ENCODE data around the gene KIF2A. TPM values are rescaled to one million over a fixed set of nuclear protein-coding genes. Genes with fewer than 3 reads are reported as not detected.

Gene KIF2A
- total and polyA plus RNA-seq, 2 of the 13 experiments (the other 11 are each of a cell fraction or from before 2014, with no cell fraction given), result 8.5 to 19.2 TPM

- TF ChIP-seq REST (IDR thresholded peaks at IDR 0.05; ENCODE audit: borderline replicate concordance in 1 of 2, low read depth in 1 of 2, low read length in 2 of 2) (no peak), SIX4 (CRISPR knock-in tag; IDR thresholded peaks at IDR 0.05) (peak; percentile 30; the same call in 1 of the 2 replicates), NR2F1 (CRISPR knock-in tag; IDR thresholded peaks at IDR 0.05) (no peak), ZNF724P (CRISPR knock-in tag; IDR thresholded peaks at IDR 0.05; ENCODE audit: borderline replicate concordance) (peak; percentile 85; the same call in 1 of the 2 replicates), SNRNP70 (IDR thresholded peaks at IDR 0.05; ENCODE audit: low read depth, low read length) (no peak), TIGD3 (CRISPR knock-in tag; IDR thresholded peaks at IDR 0.05; ENCODE audit: borderline replicate concordance) (no peak), EP300 (IDR thresholded peaks at IDR 0.05; ENCODE audit: low read depth in 2 of 2, low read length in 2 of 2) (no peak), EP300 (CRISPR knock-in tag; IDR thresholded peaks at IDR 0.05; ENCODE audit: borderline replicate concordance) (0 out of 2 replicates have a peak, but pooled peaks have one; percentile 18), ZNF24 (IDR thresholded peaks at IDR 0.05) (no peak), ZNF691 (CRISPR knock-in tag; IDR thresholded peaks at IDR 0.05; ENCODE audit: borderline replicate concordance, low read depth) (no peak), ZNF572 (CRISPR knock-in tag; IDR thresholded peaks at IDR 0.05) (no peak), BHLHE40 (IDR thresholded peaks at IDR 0.05; ENCODE audit: low read length) (no peak), MXI1 (IDR thresholded peaks at IDR 0.05; ENCODE audit: borderline replicate concordance, low read depth, low read length) (peak; percentile 74; the same call in 1 of the 3 replicates), MED1 (CRISPR knock-in tag; IDR thresholded peaks at IDR 0.05) (peak; percentile 61), HMGA1 (CRISPR knock-in tag; conservative IDR thresholded peaks at IDR 0.05) (no peak), ZNF597 (CRISPR knock-in tag; IDR thresholded peaks at IDR 0.05) (no peak), MEIS2 (CRISPR knock-in tag; IDR thresholded peaks at IDR 0.05) (peak; percentile 83; the same call in 1 of the 2 replicates), PCBP1 (IDR thresholded peaks at IDR 0.05; ENCODE audit: borderline replicate concordance, low read depth, low read length) (no peak), KLF16 (CRISPR knock-in tag; IDR thresholded peaks at IDR 0.05) (peak in 1 of 2 experiments; percentile 73; a peak in 2 of 4 replicates), ZFP37 (CRISPR knock-in tag; IDR thresholded peaks at IDR 0.05; ENCODE audit: borderline replicate concordance) (no peak; the same call in 1 of the 2 replicates), DRAP1 (CRISPR knock-in tag; IDR thresholded peaks at IDR 0.05) (peak; percentile 23; the same call in 1 of the 2 replicates), ZSCAN9 (CRISPR knock-in tag; IDR thresholded peaks at IDR 0.05; ENCODE audit: borderline replicate concordance) (peak; percentile 72; the same call in 1 of the 2 replicates), SATB2 (CRISPR knock-in tag; IDR thresholded peaks at IDR 0.05) (no peak)
Observed at GRCh38 chr5:62305715-62306322, at the start of gene KIF2A (continued).
